Activated gamma-delta T cell treated with Interleukin-2 at 50 U/mL for 16 hours (primary cell): Measurements from ENCODE around the gene BOLL.
A peak's percentile ranks its signal among the peaks of the same experiment; 100 is the strongest.
"Not testable (repeated sequence)": the region's sequence is repeated elsewhere in the genome, so short reads cannot be mapped to it uniquely, and the experiment has no call there.

Source experiments
- DNase-seq: peaks from one replicate; pipeline ENCODE4 v3.0.0-alpha.2; 2020

Gene BOLL, protein sequence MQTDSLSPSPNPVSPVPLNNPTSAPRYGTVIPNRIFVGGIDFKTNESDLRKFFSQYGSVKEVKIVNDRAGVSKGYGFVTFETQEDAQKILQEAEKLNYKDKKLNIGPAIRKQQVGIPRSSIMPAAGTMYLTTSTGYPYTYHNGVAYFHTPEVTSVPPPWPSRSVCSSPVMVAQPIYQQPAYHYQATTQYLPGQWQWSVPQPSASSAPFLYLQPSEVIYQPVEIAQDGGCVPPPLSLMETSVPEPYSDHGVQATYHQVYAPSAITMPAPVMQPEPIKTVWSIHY

DNA sequence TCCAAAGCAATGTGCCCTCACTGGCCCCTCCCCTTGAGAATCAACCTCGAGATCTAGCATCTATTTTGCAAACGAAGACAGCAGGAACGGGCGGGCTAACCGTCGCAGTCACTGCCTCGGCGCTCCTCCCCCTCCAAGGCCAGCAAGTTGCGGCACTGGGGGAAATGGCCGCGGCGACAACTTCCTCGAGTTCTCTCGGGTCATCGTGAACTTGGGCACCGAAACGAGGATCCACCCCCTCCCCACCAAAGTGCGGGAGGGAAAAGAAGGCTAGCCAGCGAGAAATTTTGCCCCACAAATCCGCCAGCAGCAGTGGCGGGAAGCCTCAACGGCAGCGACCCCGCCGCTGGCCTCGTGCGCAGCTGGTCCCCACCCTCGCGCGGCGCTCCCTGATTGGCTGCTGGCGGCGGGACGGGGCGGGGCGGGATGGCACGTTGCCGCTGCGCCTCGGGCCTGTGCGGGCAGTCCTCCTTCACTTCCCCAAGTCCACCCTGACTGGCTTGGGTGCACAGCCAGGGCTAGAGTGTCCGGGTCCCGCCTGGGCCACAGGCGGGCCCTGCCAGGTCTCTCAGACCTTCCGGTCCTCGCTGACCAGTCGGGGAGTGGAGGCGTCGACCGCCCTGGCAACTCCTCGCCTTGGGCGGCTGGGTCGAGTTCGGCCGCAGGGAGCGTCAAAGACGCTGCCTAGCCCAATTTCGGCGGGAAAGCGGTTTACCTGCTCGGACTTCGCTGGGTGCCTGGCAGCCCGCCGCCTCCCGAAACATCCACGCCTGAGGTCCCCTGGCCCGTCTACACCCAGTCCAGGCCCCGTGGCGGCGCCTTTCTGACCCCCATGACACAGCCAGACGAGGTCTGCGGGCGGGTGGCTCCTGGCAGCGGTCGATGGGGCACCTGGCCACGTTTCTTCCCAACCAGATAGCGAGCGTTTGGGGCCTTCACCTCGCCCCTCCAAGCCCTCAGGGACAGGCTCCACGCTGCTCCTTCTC is at the start of gene BOLL:
BOLL (minus strand) TSS at position 364 of the 986 bp plus-strand sequence. CDS start 3,469 bp downstream, outside the sequence.
- DNase-seq = no peak

DNA sequence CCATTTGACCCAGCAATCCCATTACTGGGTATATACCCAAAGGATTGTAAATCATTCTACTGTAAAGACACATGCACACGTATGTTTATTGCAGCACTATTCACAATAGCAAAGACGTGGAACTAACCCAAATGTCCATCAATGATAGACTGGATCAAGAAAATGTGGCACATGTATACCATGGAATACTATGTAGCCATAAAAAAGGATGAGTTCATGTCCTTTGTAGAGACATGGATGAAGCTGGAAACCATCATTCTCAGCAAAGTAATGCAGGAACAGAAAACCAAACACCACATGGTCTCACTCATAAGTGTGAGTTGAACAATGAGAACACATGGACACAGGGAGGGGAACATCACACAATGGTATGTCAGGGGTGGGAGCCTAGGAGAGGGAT is 49.7 kb upstream of the BOLL start:
- not testable (repeated sequence) for DNase-seq

DNA sequence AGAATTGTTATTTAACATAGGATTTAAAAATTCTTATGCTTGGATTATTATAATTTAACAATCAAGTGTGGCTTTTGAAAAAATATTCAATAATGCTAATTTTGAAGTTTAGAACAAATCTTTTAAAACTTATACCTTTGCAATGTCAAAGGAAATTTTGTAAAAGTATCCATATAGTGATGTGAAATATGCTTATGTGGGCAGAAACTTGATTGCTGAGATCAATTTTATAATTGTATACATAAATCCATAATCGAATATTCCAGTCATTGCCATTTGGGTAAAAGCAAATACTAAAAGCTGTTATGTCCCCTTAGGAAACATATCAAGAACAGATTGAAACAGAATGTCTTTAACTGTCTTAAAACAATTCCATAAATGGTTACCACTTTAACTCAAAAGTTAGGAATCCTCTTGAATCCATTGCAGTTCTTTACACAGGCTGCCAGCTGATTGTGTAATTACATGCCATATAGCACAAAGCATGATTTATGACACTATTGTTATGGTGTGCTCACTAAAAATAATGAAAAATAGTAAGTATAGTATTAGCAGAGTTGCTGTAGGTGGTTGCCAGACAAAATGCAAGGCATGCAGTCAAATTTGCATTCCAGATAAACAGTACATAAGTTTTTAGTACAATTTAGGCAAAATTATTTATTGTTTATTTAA is 43.5 kb upstream of the BOLL start:
- no peak for DNase-seq

DNA sequence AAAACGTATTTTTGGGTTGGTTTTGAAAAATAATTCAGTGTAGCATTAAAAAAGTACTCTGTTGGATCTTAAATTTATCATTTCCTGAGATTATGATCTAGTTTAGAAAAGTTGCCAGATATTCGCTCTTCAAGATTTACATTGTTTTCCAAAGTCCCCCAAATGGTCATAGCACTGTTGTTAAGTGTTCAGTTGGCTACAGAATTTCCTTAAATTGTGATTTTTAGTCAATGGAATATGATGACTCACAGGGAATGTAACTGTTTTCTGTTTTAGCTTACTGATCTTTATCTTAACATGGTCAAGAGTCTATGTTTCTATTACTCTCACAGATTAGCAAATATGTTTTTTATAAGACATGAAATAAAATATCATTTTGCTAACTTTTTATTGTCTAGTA is 42.5 kb upstream of the BOLL start:
- no peak for DNase-seq

DNA sequence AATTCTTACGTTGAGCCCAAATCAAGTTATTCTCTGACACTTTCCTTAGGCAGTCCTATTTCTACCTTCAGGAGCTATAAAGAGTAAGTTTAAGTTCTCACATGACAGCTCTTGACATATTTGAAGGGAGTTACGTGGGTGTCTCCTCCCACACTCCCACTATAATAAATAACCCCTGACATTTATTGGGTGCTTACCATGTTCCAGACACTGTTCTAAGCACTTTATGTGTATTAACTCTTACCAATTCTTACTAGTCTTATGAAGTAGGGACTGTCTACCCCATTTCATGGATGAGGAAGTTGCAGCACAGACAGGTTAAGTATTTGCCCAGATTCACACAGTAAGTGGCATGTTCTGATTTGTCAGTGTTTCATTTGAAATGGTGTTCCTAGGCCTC is 37.2 kb upstream of the BOLL start:
- DNase-seq = no peak

DNA sequence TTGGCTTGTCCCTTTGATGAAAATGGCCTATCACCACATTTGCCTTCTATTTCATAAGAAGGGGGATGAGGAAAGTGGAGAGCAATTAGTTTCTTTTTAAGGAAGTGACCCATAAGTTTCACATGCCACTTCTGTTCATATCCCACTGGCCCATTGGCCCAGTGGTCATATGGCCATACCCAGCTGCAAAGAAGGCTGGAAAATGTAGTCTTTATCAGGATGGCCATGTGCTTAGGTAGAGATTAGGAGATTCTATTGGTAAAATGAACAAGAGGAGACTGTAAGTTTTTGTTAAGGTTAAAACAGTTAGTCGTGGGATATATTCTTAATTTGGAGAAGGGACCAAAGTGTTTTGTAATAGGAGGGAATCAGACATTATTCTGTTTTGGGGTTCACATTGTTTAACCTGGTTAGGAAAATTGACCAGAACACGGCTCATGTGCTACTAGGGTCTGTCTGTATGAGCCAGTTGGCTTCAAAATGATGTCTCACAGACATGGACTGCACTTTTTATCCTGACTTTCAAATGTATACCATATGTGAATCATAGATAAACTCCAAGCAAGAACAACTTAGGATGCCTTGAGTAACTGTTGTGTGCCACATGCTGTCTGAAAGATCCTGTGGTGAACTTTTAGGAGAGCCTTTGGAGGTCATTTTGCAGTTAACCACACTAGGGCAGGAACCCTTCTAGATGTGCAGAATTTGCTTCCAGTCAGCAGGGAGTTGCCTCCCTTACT is 36.6 kb upstream of the BOLL start:
- no peak for DNase-seq

DNA sequence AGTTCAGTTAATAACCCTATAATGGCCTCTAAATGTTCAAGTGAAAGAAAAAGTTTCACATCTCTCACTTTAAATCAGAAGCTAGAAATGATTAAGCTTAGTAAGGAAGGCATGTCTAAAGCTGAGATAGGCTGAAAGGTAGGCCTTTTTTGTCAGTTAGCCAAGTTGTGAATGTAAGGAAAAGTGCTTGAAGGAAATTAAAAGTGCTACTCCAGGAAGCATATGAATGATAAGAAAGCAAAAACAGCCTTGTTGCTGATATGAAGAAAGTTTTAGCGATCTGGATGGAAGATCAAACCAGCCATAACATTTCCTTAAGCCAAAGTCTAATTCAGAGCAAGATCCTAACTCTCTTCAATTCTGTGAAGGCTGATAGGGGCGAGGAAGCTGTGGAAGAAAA is 29.4 kb upstream of the BOLL start:
- no peak for DNase-seq

DNA sequence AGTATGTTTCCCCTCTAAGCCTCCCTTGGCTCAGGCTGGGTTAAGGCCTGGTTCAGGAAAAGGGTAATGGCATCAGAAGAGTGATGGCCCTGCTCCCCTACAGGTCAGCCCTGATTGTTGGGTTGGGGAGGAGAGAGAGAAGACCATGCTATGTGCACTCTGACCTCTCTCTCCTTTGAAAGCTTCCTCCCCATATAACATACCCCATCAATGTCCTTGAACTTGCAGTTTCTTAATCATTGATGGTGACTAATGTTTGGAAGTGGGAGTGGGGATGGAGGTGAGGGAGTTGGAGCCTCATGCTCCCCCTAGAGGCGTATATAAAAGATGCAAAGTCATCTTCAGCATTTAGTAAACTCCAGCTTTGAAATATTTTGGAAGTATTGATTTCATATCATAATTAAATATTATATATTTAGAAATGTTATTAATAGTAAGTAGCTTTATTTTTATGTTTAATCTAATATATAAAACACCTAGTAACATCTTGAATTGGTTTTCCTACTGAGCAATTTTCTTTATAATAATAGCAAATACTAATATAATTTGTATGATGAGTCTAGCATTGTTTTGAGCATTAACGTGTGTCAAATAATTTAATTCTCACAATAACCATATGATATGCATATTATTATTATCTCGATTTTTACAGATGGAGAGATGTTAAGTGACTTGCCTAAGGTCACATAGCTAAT is 28.1 kb upstream of the BOLL start:
- no peak for DNase-seq

DNA sequence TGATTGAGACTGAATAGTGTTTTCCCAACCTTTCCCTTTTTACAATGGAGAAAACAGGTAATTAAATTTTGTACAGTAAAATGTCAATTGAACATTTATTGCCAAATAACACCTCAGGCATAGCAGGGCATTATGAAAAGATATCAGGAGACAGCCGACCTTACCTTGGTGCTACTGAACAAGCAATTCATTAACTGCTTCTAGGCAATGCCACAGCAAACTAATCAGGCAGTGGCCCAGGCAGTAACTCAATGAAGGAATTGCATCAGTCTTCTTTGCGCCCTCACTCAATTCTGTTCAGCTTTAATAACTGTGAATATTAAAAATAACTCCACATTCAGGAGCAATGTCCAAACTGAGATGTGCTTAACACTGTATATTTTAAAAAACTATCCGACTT is 25.4 kb upstream of the BOLL start:
- no peak for DNase-seq

DNA sequence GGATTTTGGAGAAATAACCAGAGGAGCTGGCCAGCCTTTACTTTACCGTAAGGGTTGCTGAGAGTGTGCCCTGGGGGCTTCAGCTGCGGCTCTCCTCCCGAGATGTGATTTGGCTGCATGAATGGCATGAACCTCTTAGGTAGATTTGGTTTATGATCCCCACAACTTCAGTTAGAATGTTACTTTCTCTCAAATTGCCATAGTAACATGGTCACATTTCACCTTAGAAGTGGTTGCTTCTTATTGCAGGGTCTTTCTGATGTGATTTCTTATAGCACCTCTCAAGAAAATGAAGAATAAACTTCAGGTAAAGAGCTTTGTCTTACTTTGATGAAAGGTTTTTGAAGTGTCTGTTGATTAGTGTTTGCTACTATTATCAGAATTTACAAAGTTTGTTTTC is 24.9 kb upstream of the BOLL start:
- no peak for DNase-seq

DNA sequence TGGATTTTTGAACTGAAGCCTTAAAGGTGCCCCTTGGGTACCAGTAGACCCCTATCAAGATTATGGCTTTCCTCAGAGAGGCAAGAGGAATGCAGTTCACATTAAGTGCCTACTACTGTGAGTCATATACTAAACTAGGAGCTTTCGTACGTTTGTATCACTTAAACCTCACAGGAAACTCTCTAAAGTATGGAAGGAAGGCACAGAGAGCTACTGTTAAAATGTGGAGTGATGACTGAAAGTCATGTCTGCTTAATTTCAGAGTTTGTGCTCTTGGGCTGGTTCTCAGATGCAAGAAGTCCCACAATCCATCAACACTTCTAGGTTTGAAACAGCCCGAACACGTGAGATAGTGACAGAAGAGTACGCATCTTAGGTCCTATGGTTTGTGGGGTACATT is 23.9 kb upstream of the BOLL start:
- no peak for DNase-seq

DNA sequence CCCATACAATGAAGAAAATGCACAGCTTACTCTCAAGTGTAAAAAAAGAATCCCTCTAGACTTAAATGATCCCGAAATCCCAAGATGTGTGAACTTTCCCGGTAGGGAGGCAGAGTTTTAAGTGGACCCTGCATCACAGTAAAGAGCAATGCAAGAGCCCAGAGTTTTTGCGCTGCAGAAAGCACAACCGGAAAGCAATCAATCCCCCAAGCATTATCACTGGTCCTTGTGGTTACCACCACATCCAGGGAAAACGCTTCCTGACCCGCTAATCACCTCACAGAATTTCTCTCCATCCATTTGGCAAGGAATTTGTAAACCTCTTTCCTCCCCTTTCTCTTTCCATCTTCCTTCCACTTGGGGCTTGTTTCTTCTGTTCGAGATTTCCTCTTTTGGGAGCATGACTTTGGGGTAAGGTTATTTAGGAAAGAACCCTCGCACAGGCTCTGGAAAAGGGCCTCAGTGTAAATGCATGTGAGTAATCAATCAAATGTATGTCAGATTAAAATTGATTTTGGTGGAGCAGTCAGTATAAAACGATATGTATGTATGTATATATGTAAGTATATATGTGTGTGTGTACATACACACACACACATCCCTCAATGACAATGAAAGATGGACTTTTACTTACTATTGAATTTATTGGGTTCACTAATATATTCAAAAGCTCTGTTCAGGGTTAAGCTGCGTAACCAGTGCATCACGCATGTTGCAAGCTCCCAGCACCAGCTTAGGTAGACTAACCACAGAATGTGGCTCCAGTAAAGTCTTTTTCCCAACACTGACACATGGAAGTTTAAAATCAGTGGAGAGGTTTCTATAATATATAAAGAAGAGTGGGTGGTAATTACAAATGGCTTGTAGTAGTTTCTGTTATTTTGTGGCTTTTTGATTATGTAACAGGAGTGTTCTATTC is 20.9 kb upstream of the BOLL start:
- DNase-seq = no peak

DNA sequence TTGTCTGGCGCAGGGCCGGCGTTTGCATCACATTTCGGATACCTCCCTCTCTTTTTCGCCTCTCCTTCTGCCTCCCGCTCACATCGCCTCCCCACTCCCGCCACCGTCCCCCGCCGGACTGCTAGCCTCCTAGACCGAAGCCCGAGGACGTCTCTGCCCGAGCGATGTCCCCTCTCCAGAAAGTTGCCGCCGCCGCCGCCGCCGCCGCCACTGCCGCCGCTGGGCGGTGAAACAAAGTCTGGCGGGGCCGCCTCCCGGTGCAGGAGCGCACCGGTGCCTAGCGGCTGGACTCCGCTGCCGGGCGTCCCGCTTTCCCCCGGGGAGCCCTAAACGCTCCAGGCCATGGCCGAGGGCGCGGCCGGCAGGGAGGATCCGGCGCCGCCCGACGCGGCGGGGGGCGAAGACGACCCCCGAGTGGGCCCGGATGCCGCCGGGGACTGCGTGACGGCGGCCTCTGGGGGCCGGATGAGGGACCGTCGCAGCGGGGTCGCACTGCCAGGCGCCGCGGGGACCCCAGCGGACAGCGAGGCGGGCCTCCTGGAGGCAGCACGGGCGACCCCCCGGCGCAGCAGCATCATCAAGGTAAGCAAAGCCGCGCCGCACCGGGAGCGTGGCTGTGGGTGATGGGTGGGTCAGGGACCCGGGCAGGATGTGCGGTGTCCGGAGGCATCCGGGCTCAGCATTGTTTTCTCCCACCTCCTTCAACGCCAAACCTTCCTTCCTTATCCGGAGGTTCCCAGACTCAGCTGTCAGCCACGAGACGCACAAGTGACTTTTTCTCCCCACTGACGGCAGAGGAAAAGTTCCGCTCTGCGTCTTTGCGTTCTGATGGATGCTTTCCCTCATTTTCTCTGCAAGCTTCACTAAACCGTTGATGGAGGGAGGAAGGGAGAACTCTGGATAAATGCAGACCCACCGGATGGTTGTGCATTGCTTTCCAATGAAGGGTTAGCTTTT is 19.9 kb upstream of the BOLL start:
- peak; percentile 21 for DNase-seq

DNA sequence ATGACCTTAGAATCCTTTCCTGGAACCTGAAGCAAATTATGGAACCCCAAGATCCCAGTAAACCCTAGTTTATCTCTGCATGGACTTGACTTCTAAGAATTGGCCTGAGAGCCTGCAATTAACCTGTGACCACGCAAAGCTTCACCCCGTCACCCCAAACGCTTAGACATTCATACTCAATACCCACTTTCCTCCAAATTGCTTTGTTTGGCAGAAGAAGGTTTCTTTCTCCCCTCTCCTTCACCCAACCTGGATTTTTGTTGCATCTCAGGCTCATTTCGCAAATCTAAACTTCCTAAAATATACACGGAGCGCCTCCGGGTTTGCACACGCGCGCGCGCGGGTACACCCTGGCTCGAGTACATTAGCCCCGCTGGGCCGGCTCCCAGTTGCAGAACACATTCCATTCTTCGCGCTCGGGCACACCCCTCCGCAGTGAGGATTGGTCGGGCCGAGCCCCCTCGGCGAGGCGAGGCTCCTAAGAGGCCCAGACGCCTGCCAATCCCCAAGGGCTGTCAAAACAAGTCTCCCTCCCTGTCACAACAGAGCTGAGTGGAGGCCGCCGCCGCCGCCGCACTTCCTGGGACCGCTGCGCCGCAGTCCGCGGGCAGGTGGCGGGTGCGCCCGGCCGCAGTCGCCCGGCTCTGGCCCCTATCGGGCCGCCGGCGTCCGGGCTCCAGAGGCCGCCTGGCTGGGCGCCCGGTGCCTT is 19.1 kb upstream of the BOLL start, which contains the start of gene PLCL1:
PLCL1 (plus strand) TSS at position 545 of the 709 bp plus-strand sequence.
- peak; percentile 82 for DNase-seq

DNA sequence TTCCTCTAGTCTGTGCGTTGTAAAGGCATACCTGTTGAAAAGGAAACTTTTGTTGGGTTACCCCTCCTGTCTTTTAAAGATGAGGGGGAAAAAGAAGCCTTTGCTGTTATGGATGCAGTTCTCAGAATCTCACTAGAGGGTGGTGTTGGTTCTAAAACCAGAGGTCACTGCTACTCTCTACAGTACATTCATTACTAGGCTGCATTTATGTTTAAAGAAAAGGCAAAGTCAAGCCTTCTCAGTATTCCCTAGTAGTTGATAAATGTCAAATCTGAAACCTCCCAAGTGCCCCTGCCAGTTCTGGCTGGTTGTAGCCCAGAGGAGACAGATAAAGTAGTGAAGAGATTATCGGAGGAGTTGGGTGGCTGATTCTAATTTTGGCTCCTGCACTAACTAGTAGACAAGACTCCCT is 17.9 kb upstream of the BOLL start:
- DNase-seq = no peak

DNA sequence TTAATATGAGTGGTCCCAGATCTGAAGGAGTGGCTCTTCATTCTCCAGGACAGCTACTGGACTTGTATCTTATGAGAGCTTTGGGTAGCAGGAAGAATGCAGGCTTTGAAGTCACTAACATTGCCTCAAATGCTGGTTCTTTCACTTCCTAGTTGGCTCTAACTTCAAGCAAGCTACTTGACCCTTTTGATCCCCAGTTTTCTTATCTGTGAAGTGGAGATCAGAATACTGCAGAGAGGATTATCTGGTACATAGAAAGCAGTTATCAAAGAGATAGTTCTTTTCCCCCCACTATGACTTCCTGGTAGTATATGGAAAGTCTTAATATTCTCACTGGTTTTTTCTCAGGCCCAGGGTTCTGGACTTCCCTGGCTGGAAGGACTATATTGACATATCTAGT is 15.9 kb upstream of the BOLL start:
- DNase-seq = no peak

DNA sequence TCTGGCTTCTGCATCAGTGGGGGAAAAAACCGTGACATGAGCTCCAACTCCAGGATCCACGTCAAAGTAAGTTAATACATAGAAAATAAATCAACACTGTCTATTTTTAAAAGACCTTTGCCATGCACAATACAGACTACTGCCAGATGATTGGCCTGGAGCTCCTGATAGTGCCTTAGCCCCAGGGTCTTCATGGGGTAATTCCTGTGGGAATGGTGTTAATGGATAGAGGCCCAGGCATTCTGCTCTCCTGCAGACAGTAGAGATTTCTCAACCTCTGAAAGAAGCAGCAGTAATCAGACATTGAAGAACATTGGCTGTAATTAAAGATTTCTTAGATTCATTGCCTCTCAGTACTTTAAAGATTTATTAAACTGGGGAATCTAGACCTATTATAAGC is 15.0 kb upstream of the BOLL start:
- DNase-seq = no peak

DNA sequence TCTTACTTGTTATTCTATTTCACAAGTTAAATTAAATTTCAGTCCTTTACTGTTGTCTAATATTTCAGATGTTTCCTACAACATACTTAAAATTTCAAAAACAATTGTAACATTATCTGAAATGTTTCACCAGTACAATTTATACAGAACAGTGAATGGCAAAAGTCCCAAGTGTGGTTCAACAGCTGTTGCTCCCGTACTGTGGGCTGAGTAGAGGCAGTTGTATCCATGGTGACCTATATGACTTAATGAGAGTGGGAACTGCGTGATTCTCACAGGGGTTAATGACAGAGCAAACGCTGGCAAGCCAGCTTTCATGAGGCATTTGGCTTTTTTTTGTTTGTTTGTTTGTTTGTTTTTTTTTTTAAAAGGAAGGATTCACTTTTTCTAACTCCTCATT is 13.9 kb upstream of the BOLL start:
- no peak for DNase-seq

DNA sequence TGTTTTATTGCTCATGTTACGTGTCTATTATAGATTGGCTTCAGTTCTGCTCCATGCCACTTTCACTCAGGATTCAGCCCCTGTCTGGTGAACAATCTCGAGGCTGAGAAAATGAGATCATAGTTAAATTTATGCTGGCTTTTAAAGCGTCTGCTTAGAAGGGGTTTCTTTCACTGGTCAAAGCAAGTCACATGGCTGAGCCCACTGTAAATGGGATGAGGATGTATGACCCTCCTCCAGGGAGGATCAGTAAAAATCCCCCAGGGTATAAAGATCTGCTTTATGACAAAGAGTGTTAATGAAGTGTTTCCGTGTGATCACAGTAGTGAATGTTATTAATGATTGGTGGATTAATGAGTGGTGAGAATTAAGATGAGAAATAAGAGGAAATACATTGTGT is 13.1 kb upstream of the BOLL start:
- DNase-seq = no peak
